ENCODE data around the gene AGPAT1. TPM values are rescaled to one million over a fixed set of nuclear protein-coding genes. Genes with fewer than 3 reads are reported as not detected.

Gene AGPAT1
- polyA plus RNA-seq, 1 donor (not counting 4 experiments of a cell fraction or from before 2014, with no cell fraction given): 46.4 TPM

GRCh38 chr6:32120573-32121059, 55.3 kb downstream of the AGPAT1 start:
- Histone ChIP-seq H3K9ac (ENCODE audit: control insufficient read depth, extremely low read depth, insufficient read depth, low read length) (no peak overlapping the region), H2AFZ (ENCODE audit: control insufficient read depth, low read length) (no peak overlapping the region)
- dilution Hi-C loops (cut with MboI; ENCODE audit: extremely low pct_ligation_motif_present, low sequenced_read_pairs): no loop called here

GRCh38 chr6:32118782-32119628, 56.9 kb downstream of the AGPAT1 start:
- dilution Hi-C loops (cut with MboI; ENCODE audit: extremely low pct_ligation_motif_present, low sequenced_read_pairs): no loop called here
- H3K9me1 ChIP-seq (ENCODE audit: control insufficient read depth, extremely low read depth, insufficient read depth, low read length): no peaks in the 10 kb centered on the region
- TF ChIP-seq EZH2 (IDR thresholded peaks at IDR 0.05; ENCODE audit: low read length): no peak
- TF ChIP-seq, protein P1, sequence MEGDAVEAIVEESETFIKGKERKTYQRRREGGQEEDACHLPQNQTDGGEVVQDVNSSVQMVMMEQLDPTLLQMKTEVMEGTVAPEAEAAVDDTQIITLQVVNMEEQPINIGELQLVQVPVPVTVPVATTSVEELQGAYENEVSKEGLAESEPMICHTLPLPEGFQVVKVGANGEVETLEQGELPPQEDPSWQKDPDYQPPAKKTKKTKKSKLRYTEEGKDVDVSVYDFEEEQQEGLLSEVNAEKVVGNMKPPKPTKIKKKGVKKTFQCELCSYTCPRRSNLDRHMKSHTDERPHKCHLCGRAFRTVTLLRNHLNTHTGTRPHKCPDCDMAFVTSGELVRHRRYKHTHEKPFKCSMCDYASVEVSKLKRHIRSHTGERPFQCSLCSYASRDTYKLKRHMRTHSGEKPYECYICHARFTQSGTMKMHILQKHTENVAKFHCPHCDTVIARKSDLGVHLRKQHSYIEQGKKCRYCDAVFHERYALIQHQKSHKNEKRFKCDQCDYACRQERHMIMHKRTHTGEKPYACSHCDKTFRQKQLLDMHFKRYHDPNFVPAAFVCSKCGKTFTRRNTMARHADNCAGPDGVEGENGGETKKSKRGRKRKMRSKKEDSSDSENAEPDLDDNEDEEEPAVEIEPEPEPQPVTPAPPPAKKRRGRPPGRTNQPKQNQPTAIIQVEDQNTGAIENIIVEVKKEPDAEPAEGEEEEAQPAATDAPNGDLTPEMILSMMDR (optimal IDR thresholded peaks at IDR 0.05 in 1 of 3, IDR thresholded peaks at IDR 0.05 in 1 of 3, conservative IDR thresholded peaks at IDR 0.05 in 1 of 3; ENCODE audit: extremely low read depth in 1 of 3, insufficient read depth in 2 of 3, low read length in 3 of 3): peak; percentile 94 to 97 (median 96)
- H3K4me1 ChIP-seq (ENCODE audit: control insufficient read depth, extremely low read depth, insufficient read depth, low read length): peaks cover 15% of the 10 kb centered on the region
- DNase-seq (ENCODE audit: low read depth, low spot score) (peak; percentile 28), FAIRE-seq (peak; percentile 36)
- H3K27ac ChIP-seq (ENCODE audit: control insufficient read depth, insufficient read depth, low read length): no peak overlapping the region
- no peaks in the 10 kb centered on the region for H3K9me3 ChIP-seq (ENCODE audit: control insufficient read depth, low read depth, low read length)
- H3K4me2 ChIP-seq (ENCODE audit: control insufficient read depth, extremely low read depth, insufficient read depth, low read depth, low read length): no peak overlapping the region
- peak overlapping the region; percentile 9 for H2AFZ ChIP-seq (ENCODE audit: control insufficient read depth, low read length)
- H3K79me2 ChIP-seq (ENCODE audit: control insufficient read depth, insufficient read depth, low read length): no peaks in the 10 kb centered on the region
- no peaks in the 10 kb centered on the region for H4K20me1 ChIP-seq (ENCODE audit: control insufficient read depth, extremely low read depth, insufficient read depth, low read length)
- H3K36me3 ChIP-seq (ENCODE audit: control insufficient read depth in 2 of 2, extremely low read depth in 1 of 2, insufficient read depth in 2 of 2, low read length in 2 of 2): peaks cover 24 to 36% of the 10 kb centered on the region in 2 experiments
- no peak overlapping the region for H3K9ac ChIP-seq (ENCODE audit: control insufficient read depth, extremely low read depth, insufficient read depth, low read length)
- H3K4me3 ChIP-seq (ENCODE audit: control insufficient read depth in 2 of 3, extremely low read depth in 1 of 3, insufficient read depth in 2 of 3, low read depth in 1 of 3, low read length in 3 of 3): no peak overlapping the region
- H3K27me3 ChIP-seq (ENCODE audit: control insufficient read depth, extremely low read depth, insufficient read depth, low read length): no peaks in the 10 kb centered on the region

More at GRCh38 chr6:32120573-32121059, 55.3 kb downstream of the AGPAT1 start:
- Histone ChIP-seq H3K4me1 (ENCODE audit: control insufficient read depth, extremely low read depth, insufficient read depth, low read length) (no peaks in the 10 kb centered on the region), H3K27me3 (ENCODE audit: control insufficient read depth, extremely low read depth, insufficient read depth, low read length) (no peaks in the 10 kb centered on the region), H3K4me3 (ENCODE audit: control insufficient read depth in 2 of 3, extremely low read depth in 1 of 3, insufficient read depth in 2 of 3, low read depth in 1 of 3, low read length in 3 of 3) (no peak overlapping the region), H3K79me2 (ENCODE audit: control insufficient read depth, insufficient read depth, low read length) (no peaks in the 10 kb centered on the region), H3K9me3 (ENCODE audit: control insufficient read depth, low read depth, low read length) (no peaks in the 10 kb centered on the region), H3K27ac (ENCODE audit: control insufficient read depth, insufficient read depth, low read length) (no peak overlapping the region), H3K9me1 (ENCODE audit: control insufficient read depth, extremely low read depth, insufficient read depth, low read length) (no peaks in the 10 kb centered on the region), H3K4me2 (ENCODE audit: control insufficient read depth, extremely low read depth, insufficient read depth, low read depth, low read length) (no peak overlapping the region), H3K36me3 (ENCODE audit: control insufficient read depth in 2 of 2, extremely low read depth in 1 of 2, insufficient read depth in 2 of 2, low read length in 2 of 2) (peaks cover 28 to 34% of the 10 kb centered on the region in 2 experiments), H4K20me1 (ENCODE audit: control insufficient read depth, extremely low read depth, insufficient read depth, low read length) (no peaks in the 10 kb centered on the region)
- DNase-seq (ENCODE audit: low read depth, low spot score) (no peak), FAIRE-seq (no peak)
- TF ChIP-seq, protein P1 (optimal IDR thresholded peaks at IDR 0.05 in 1 of 3, IDR thresholded peaks at IDR 0.05 in 1 of 3, conservative IDR thresholded peaks at IDR 0.05 in 1 of 3; ENCODE audit: extremely low read depth in 1 of 3, insufficient read depth in 2 of 3, low read length in 3 of 3): no peak
- TF ChIP-seq EZH2 (IDR thresholded peaks at IDR 0.05; ENCODE audit: low read length): no peak

Small RNAs within 50 kb of the gene (small RNA-seq; reads per million reads assigned to genes)
- gene AL662884.1 (ENCODE audit: insufficient read length in 3 of 3, low read depth in 3 of 3, low replicate concordance in 1 of 3) (0 reads per million in 3 experiments), gene MIR6833 (ENCODE audit: insufficient read length in 3 of 3, low read depth in 3 of 3, low replicate concordance in 1 of 3) (0 reads per million in 3 experiments)

Other genes starting within 250 kb of the AGPAT1 start
- gene C2, start 248.4 kb downstream of the AGPAT1 start, polyA plus RNA-seq: 0.04 TPM in 1 of 3 replicates, not detected in the others
- gene CFB, start 230.0 kb downstream of the AGPAT1 start, polyA plus RNA-seq: 0.84 to 2.9 TPM (median 2.5 TPM) in 3 replicates
- 45.1 to 57.9 TPM (median 51.9 TPM) in 3 replicates for gene NELFE, start 217.1 kb downstream of the AGPAT1 start, polyA plus RNA-seq
- 24.5 to 37.7 TPM (median 37.5 TPM) in 3 replicates for gene SKIC2, start 216.9 kb downstream of the AGPAT1 start, polyA plus RNA-seq
- gene DXO, start 203.9 kb downstream of the AGPAT1 start, polyA plus RNA-seq: 7.0 to 10.4 TPM (median 7.6 TPM) in 3 replicates
- 1.2 to 2.9 TPM (median 1.4 TPM) in 3 replicates for gene C4A, start 194.0 kb downstream of the AGPAT1 start, polyA plus RNA-seq
- gene C4B, start 161.3 kb downstream of the AGPAT1 start, polyA plus RNA-seq: 1.3 to 2.8 TPM (median 1.8 TPM) in 3 replicates
- 0.04 to 0.05 TPM in 2 of 3 replicates, not detected in the other for gene CYP21A2, start 137.7 kb downstream of the AGPAT1 start, polyA plus RNA-seq
- 0.02 to 0.25 TPM (median 0.06 TPM) in 3 replicates for gene TNXB, start 66.7 kb downstream of the AGPAT1 start, polyA plus RNA-seq
- gene ATF6B, start 47.8 kb downstream of the AGPAT1 start, polyA plus RNA-seq: 30.4 to 51.2 TPM (median 37.9 TPM) in 3 replicates
- 4.2 to 5.6 TPM (median 4.9 TPM) in 3 replicates for gene FKBPL, start 45.8 kb downstream of the AGPAT1 start, polyA plus RNA-seq
- gene PRRT1, start 24.1 kb downstream of the AGPAT1 start, polyA plus RNA-seq: 0.09 to 0.17 TPM (median 0.09 TPM) in 3 replicates
- 15.0 to 21.0 TPM (median 15.6 TPM) in 3 replicates for gene PPT2, start 21.9 kb downstream of the AGPAT1 start, polyA plus RNA-seq
- 1.7 to 4.2 TPM (median 3.7 TPM) in 3 replicates for gene EGFL8, start 11.5 kb downstream of the AGPAT1 start, polyA plus RNA-seq
- gene RNF5, start 2.3 kb upstream of the AGPAT1 start, polyA plus RNA-seq: 29.6 to 43.2 TPM (median 33.2 TPM) in 3 replicates
- gene AGER, start 8.2 kb upstream of the AGPAT1 start, polyA plus RNA-seq: 2.0 to 2.4 TPM (median 2.4 TPM) in 3 replicates
- 43.5 to 54.9 TPM (median 44.0 TPM) in 3 replicates for gene PBX2, start 14.1 kb upstream of the AGPAT1 start, polyA plus RNA-seq
- gene GPSM3, start 16.6 kb upstream of the AGPAT1 start, polyA plus RNA-seq: 2.8 to 6.5 TPM (median 3.6 TPM) in 3 replicates
- 0.07 to 0.13 TPM (median 0.11 TPM) in 3 replicates for gene NOTCH4, start 48.0 kb upstream of the AGPAT1 start, polyA plus RNA-seq
- gene TSBP1, start 195.8 kb upstream of the AGPAT1 start, polyA plus RNA-seq: not detected in 3 replicates
- not detected in 3 replicates for gene BTNL2, start 231.1 kb upstream of the AGPAT1 start, polyA plus RNA-seq

All from keratinocyte (primary cell).